SKM-1 treated with dmso at 0.1 percent for 144 hours (cell line): ENCODE results near the gene RRP36.
A peak's percentile ranks its signal among the peaks of the same experiment; 100 is the strongest.

ENCODE experiments used
- DNase-seq: peaks from one replicate; lab custom pipeline; 2025; ENCODE audit not compliant: unreplicated experiment; lab: John Stamatoyannopoulos, UW

The RRP36 gene

DNA sequence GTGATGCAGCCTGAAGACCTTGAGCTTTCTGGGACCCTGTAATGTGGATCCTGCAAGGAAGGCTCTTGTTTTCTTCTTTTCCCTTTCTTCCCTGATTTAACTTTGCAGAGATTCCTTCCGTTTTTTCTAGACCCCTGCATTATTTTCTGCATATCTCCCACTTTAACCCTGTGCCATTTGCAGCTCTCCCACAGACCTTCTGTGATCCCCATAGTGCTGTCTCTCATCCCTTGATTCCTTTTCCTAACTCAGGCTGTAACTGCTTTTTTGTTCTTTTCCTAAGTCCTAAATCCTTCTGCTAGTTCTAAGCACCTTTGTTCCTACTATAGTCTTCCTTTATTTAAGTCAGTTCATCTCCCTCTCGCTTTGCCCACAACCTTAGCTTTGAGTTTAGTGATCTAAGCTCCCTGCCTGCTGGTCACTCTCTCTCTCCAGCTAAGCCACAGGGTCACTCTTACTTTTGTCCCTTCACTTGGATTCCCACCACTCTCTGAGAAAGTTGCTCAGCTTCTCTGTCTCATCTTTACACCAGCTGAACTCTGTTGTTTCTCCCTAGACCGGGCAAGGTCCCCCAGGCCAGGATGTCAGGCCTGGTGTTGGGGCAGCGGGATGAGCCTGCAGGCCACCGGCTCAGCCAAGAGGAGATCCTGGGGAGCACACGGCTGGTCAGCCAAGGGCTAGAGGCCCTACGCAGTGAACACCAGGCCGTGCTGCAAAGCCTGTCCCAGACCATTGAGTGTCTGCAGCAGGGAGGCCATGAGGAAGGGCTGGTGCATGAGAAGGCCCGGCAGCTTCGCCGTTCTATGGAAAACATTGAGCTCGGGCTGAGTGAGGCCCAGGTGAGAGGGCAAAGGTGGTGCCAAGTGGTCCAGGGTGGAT, 39.6 kb downstream of the RRP36 start:
- no peak for DNase-seq

DNA sequence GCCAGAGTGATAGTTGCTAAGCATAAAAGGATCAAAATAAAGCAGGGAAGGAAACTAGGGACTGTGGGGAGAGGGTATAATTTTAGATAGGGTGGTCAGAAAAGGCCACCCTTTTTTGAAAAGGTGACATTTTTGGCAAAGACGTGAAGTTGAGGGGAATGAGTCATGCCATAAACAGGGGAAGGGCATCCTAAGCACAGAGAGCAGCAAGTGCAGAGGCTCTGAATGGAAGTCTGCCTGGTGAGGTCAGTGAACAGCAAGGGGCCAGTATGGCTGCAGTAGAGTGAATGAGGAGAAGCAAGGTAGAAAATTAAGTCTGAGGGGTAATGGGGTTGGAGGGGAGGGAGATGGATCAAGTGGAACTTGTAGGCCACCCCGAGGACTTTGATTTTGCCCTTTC, 40.4 kb downstream of the RRP36 start:
- DNase-seq, result no peak

DNA sequence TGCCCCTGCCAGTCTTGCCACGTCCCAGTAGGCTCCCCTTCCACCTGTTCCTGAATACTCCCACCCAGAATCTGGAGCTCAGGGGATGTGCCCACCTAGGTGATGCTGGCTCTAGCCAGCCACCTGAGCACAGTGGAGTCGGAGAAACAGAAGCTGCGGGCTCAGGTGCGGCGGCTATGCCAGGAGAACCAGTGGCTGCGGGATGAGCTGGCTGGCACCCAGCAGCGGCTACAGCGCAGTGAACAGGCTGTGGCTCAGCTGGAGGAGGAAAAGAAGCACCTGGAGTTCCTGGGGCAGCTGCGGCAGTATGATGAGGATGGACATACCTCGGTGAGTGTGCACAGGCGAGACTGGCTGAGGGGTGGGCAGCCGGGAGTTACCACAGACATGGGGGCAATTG, 41.4 kb downstream of the RRP36 start:
- DNase-seq, result no peak

DNA sequence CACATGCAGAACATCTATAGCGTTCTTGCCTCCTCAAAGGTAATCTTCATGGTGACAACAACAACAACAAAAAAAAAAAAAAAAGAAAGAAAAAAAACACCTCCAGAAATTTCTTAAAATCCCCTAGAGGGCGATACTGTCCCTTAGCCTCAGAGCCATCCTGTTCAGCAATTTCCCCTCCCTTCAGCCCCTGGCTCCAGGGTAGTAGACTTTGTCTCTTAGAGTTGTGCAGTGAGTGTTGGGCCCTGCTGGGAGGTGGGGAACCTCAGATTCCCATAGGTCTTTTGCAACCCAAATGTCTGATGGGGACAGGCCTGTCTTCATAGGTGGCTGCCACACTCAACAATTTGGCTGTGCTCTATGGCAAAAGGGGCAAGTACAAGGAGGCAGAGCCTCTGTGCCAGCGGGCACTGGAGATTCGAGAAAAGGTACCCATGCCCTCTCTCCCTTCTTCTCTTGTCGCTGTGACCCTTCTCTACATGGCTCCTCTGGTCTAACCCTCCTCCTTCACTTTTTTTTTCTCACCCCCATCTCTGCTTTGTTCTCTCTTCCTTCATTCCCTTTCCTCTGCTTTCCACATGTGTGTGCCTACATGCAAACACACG, 48.7 kb downstream of the RRP36 start:
- peak; percentile 66 for DNase-seq

DNA sequence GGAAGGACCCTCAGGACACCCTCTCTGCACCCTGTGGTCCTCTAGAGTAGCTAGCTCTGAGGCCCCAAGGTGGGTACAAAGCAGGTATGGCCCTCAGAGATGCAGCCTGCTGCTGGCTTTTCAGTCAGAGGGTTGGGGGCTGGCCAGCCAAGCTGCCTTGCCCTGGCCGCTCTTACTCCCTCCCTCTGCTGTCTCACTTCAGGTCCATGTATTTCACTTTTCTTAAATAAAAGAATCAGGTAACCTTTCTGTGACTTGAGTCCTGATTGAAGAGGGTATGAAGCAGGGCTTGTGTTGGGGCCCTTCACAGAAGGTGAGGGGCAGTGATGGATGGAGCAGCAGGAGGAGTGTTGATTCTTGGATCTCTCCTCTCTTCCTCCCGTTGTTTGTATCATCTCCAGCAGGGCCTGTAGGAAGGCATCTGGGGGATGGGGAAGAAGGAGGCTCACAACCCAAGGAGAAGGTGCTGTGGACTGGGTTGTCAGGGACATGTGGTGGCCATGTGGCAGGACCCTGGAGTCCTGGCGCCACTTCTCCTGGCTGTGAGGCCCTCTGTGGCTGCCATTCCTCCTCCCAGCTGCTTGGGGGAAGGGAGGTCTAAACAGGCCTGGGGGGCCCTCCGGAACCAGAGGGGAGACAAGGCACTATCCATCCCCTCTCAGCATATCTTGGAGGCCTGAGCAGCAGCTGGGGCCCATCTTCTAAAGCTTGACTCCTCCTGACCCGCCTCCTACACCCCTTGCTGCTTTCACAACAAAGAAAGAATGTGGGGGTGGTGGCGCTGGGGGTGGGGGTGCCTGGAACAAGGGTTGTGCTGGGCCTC, 53.6 kb downstream of the RRP36 start:
- DNase-seq, result no peak

DNA sequence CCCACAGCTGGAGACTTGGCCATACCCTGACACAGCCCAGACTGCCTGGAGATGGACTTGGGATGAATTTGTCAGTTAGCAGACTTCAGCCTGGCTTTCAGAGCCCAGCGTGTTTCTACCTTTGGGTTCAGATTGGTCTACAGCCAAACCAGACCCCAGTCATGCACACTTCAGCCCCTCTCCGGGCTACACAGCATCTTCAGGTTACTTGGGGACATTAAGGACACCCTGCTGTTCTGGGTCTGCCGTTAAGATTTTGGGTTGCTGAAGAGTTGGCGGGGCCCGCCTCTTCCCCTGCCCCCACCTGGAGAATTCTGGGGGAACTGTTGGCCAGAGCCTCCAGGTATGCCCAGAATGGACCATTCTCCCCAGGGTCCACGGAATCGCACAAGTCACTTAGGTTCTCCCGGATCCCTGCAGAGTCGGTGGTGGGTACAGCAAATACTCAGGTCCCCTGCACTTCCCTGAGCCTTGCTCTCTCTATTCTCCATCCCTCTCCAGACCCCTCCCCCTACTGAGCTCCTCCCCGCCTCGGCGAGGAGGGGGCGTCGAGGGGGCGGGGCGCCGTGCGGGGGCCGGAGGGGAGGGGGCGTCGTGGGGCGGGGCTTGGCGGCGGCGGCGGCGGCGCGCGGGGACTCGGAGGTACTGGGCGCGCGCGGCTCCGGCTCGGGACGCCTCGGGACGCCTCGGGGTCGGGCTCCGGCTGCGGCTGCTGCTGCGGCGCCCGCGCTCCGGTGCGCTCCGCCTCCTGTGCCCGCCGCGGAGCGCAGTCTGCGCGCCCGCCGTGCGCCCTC, 54.4 kb downstream of the RRP36 start, which contains the start of gene PTK7:
Gene PTK7, plus strand, starts transcription at position 645 of the 794 bp plus-strand sequence. CDS start 175 bp downstream, outside the sequence.
- DNase-seq, result peak; percentile 35

DNA sequence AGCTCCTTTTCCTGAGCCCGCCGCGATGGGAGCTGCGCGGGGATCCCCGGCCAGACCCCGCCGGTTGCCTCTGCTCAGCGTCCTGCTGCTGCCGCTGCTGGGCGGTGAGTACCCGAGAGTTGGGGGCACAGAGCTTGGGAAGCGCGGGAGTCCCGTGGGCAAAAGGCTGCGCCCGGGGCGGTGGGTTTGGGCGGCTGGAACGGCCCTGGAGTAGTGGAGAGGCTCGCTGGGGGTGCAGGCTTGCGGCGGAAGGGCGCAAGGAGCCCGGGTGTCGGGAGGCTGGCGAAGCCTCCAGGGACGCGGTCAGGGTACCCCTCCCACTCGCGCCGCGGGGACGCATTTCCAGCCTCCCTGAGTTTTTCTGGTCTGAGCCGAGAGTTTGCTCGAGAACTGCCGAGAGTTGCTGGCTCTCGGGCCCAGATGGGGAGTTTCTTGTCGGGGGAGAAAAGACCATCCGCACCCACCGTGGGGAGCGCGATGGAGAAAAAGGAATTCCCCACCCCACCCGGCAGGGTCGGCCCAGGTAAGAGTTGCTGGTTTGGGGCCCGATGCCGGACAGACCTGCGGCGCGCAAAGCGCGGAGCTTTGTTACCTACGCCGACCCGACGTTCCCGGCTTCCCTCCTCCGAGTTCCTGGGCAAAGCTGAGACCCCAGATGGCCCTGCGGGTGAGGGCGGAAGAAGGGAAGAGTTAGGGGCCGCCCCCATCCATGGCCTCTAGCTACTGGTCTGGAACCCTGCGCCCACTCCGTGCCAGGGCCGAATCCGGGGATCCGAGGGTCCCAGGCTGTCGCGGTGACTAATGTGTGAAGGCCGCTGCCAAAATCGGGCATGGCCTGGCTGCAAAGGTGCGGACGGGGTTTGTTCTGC, 55.3 kb downstream of the RRP36 start:
- no peak for DNase-seq

DNA sequence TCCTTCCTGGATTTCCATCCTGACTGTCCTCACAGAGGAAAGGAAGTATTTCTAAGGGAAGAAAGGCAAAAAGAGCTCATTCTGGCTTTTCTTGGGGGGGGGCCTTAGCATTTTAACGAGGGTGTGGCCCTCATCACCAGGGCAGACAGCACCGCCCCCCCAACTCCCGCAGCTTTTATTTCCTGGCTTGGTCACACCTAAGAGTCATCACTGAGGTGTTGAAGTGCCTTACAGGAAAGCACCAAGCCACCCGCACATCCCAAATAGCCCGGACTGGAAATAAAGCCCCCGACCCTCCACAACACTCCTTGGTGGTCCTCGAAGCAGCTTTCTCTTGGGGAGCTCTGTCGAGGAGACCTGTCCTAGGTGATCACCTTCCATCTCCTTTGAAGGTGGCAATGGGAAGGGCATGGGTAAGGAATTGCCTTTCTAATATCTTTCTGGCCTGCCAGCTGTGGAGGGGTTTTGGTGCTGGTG, 55.9 kb downstream of the RRP36 start:
- DNase-seq, result no peak

DNA sequence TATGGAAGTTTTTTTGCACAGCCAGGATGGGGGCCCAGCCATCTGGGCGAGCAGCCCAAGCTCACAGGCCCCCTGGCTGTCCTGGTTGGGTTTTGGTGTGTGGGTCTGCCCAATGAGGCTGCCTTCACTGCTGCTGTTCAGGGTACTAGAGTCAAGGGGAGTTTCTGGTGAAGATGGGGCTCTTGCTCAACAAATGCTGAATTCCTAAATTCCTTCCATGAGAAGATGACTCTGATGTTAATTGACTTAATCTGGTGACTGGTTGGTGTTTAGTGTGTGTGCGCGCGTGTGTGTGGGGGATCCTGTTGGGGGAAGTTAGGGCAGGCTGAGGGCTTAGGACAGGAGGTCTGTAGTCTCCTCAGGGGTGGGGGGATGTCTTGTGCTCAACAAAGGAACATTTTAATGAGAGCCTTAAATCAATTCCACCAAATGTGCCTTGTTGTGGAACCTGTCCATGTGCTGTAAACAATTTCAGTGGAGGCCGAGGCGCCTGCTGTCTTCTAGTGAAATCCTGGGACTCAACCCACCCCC, 56.6 kb downstream of the RRP36 start:
- DNase-seq, result no peak

DNA sequence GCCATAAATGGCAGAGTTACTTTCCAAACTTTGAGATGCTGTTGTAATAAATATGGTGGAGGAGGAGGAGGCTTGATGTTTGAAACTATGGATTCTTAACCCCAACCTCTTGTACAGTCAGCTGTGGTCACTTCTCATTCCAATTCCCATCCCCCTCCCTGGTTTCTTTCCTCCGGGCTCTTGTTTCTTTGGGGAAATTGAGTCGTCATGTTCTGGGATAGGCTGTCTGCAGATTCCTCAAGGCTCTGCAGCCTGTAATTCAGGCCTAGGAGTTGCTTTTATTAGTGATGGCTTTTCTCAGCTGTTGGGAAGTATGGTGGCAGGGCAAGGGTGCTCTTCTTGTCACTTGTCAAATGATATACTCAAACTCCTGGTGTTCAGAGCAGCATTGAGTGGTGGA, 57.3 kb downstream of the RRP36 start:
- no peak for DNase-seq
